HG02623 (cell line): ENCODE measurements around the gene S100A1.
"Not testable (repeated sequence)": the region's sequence is repeated elsewhere in the genome, so short reads cannot be mapped to it uniquely, and the experiment has no call there.

Source experiments
- ATAC-seq: cut with Tn5 transposase; IDR thresholded peaks from one replicate; pipeline ENCODE4 v1.9.1; 2021; ENCODE audit warnings: moderate library complexity; ENCODE audit not compliant: unreplicated experiment

S100A1 gene

GRCh38 chr1:153627715-153628626 lies at the start of gene S100A1:
S100A1 (plus strand) TSS chr1:153628434; CDS start chr1:153630522, 2,088 bp downstream.
- no peak for ATAC-seq

- ATAC-seq: no peak
These were observed 49.7 kb upstream of the S100A1 start for GRCh38 chr1:153578490-153578889.

- ATAC-seq: no peak
These were observed 49.3 kb upstream of the S100A1 start for GRCh38 chr1:153578936-153579335.

- ATAC-seq: not testable (repeated sequence)
These were observed 45.4 kb upstream of the S100A1 start for GRCh38 chr1:153582836-153583235.

GRCh38 chr1:153583514-153583913 lies 44.7 kb upstream of the S100A1 start:
- ATAC-seq: not testable (repeated sequence)

GRCh38 chr1:153583976-153584375 lies 44.3 kb upstream of the S100A1 start:
- ATAC-seq: no peak

GRCh38 chr1:153585006-153585405 lies 43.2 kb upstream of the S100A1 start:
- ATAC-seq: no peak

- no peak for ATAC-seq
These were observed 41.9 kb upstream of the S100A1 start for GRCh38 chr1:153586347-153586746.

- no peak for ATAC-seq
These were observed 40.9 kb upstream of the S100A1 start for GRCh38 chr1:153587314-153587713.

- ATAC-seq: not testable (repeated sequence)
These were observed 40.2 kb upstream of the S100A1 start for GRCh38 chr1:153588033-153588432.

GRCh38 chr1:153588482-153588881 lies 39.8 kb upstream of the S100A1 start:
- no peak for ATAC-seq

GRCh38 chr1:153592748-153593147 lies 35.5 kb upstream of the S100A1 start:
- ATAC-seq: no peak

GRCh38 chr1:153597206-153597605 lies 31.0 kb upstream of the S100A1 start:
- ATAC-seq: no peak

GRCh38 chr1:153598309-153599172 lies 29.7 kb upstream of the S100A1 start:
- peak; percentile 98 for ATAC-seq

GRCh38 chr1:153599847-153600246 lies 28.4 kb upstream of the S100A1 start:
- ATAC-seq: no peak

- ATAC-seq: no peak
These were observed 25.5 kb upstream of the S100A1 start for GRCh38 chr1:153602749-153603148.

- ATAC-seq: no peak
These were observed 22.0 kb upstream of the S100A1 start for GRCh38 chr1:153606194-153606593.

- no peak for ATAC-seq
These were observed 20.9 kb upstream of the S100A1 start for GRCh38 chr1:153607381-153607780.

GRCh38 chr1:153608089-153608682 lies 20.0 kb upstream of the S100A1 start:
- ATAC-seq: no peak

GRCh38 chr1:153608742-153609584 lies 19.3 kb upstream of the S100A1 start:
- no peak for ATAC-seq

GRCh38 chr1:153609585-153609907 lies 18.7 kb upstream of the S100A1 start:
- ATAC-seq: no peak
